GM21367 (cell line): Measurements from ENCODE around the gene ITGA8.

Experiments used
- ATAC-seq: cut with Tn5 transposase; IDR thresholded peaks from one replicate; pipeline ENCODE4 v1.9.1; 2021; ENCODE audit not compliant: unreplicated experiment

ITGA8 gene

DNA sequence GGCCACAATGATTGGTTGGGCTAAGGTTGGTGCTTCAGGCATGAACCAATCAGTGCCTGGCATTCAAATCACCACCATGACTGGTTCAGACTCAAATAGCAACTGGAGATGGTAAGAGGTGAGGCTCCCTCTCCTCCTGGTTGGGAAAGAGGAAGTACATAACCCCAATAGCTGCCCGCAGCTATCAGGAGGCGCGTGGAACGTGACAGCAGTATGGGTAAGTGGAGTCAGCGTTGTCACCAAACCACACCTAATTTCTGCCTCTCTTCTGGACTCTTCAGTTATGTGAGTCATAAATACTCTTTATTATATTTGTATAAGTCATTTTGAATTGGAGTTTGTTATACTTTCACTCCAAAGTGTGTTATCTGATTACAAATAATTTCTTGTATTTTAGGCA is 17.9 kb upstream of the ITGA8 start:
- no peak for ATAC-seq

DNA sequence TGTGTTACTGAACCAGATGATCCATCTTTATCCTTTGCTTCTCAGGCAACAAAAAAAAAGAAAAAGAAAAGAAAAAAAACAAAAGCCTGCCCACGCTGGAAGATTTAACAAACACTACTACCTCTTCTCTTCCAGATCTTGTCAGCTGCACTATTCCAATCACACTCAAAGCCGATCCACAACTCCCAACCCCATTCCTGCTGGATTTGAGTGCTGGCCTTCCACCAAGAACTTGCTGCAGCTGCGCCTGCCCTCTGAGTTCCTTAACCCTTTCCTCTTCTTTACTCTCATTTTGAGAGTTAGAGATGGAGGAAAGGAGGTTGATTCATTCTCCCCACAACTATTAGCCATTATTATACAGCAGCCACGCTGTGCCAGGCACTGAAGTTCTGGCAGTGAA is 16.0 kb upstream of the ITGA8 start:
- no peak for ATAC-seq

- no peak for ATAC-seq
Measured at GRCh38 chr10:15730341-15730740, 10.6 kb upstream of the ITGA8 start.

DNA sequence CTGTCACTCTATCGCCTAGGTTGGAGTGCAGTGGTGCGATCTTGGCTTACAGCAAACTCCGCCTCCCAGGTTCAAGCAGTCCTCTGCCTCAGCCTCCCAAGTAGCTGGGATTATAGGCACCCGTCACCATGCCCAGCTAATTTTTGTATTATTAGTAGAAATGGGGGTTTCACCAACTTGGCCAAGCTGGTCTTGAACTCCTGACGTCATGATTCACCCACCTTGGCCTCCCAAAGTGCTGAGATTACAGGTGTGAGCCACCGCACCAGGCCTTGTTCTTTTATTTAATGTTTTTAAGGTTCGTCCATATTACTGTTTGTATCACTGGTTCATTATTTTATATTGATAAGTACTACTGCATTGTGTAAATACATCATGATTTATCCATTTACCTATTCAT is 10.2 kb upstream of the ITGA8 start:
- no peak for ATAC-seq

DNA sequence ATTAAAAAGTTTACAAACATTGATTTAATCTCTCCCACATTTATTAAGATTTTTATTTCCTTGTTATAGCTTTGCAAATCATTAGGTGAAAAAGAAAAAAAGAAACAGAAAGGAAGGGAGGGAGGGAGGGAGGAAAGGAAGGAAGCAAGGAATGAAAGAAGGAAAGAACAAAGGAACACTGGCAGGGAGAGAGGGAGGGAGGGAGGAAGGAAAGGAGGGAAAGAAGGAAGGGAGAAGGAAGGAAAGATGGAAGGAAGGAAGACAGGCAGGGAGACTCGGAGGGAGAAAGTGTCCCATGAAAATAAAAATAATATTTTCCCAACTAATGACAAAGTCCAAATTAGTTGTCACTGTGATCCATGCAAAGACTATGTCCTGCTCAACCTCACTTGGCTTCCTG is 6.3 kb upstream of the ITGA8 start:
- ATAC-seq: no peak

DNA sequence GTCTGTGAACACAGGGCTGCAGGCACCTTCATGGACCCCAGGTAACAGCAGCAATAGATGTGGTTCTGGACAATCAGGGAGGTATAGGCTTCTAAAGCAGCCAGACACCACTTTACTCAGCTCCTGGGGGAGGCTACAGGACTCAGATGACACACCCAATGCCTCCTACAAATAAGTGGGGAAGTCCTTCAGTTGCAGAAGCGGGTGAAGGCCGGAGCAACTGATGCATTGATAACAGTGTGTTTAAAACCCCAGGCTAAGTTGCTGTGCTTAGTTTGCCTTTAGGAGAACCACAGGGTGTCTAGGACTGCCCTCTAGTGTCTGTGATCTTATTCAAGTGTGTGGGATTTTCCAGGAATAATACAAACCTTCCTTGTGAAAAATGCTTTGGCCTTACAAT is 5.9 kb upstream of the ITGA8 start:
- no peak for ATAC-seq

DNA sequence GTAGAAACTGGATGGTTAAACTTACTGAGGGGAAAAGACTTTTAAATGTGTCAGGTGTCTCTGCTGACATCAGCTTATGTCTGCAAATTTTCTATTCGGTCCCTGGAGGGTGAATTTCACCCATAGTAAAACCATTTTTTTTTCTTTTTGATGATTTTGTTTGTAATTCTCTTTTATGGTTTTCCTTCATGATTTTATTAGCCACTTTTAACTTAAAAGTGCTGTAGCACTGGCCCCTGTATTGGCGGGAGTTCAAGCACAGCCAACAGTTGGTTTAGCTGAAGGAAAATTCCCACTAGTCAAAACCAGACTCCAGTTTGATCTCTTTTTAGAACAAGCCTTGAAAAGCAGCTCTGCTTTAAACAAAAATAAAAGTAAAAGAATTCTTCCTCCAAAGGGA is 5.0 kb upstream of the ITGA8 start:
- no peak for ATAC-seq

- no peak for ATAC-seq
Measured at GRCh38 chr10:15723803-15724202, 4.1 kb upstream of the ITGA8 start.

DNA sequence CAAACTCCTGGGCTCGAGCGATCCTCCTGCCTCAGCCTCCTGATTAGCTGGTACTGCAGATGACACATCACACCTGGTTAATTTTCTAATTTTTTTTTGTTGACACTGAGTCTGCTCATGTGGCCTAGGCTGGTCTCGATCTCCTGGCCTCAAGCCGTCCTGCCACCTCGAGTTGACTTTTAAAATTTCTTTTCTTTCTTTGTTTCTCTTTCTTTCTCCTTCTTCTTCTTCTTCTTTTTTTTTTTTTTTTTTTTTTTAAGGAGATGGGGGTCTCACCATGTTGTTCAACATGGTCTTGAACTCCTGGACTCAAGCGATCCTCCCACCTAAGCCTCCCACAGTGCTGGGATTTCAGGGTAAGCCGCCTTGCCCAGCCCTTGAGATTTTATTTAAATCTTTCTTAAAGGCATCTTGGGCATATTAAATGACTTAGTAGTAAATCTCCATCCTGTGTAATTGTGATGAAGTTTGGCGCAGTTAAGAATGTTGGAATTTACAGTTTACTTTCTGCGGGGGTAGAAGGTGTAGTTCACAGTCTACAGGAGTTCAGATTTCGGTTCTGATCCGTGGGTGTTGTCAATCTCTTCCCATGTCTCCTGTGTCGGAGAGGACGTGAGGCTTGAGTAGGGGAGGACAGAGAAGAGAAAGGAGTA is 1.0 kb upstream of the ITGA8 start:
- ATAC-seq: no peak

DNA sequence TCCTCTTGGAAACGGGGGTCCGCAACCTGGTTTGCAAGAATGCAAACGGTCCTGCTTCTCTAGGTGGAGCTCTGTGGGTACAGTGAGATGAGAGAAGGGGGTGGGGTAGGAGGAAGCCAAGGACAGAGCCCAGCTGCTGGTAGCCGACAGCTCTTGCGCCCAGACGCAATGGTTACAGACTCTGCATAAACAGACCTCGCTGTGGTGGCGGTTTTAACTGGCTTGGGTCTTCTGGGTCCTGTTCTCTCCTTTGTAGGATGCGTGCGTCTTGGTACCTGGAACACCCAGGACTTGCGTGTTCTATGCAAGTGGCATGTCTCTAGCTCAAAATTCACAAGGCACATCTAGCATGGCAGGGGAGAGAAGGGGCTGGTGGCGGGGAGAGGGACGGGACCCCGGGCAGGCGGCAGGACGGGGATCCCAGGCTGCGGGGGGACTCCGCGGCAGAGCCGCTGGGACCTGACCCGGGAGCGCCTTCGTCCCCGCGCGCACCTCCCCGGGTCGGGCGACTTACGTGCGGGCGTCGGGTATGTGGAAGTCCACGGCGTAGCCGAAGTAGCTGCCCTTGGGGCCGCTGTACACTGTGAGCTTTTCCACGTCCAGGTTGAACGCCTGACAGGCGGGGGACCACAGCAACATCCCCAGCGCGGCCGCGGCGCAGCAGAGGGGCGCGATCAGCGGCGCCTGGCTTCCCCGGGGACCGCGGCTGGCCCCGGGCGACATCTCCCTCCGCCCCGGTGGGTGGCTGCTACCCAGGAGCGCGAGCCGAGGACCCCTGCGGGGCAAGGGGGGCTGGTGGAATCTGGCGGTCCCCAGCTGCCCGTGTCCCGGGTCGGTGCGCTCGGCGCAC is 448 bp downstream of the ITGA8 start:
- ATAC-seq: no peak

DNA sequence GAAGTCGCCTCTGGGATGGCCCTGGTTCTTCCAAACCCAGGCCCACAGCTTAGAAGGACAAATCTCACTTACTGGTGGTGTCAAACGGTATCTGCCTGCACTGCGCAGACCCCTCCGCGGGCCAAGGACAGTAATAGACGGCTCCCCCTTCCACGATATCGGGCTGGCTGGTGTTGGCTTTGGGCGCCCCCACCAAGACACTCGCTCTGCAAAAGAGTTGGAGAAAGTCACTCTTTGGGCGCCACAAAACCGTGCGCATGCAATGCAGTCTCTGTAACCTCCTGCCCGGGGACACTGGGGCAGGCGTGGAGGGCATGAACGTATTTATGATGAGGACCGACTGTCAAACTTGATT is 1.1 kb downstream of the ITGA8 start:
- no peak for ATAC-seq

GRCh38 chr10:15715619-15716227 is 4.0 kb downstream of the ITGA8 start:
- ATAC-seq: no peak

GRCh38 chr10:15714847-15715246 is 4.9 kb downstream of the ITGA8 start:
- no peak for ATAC-seq

DNA sequence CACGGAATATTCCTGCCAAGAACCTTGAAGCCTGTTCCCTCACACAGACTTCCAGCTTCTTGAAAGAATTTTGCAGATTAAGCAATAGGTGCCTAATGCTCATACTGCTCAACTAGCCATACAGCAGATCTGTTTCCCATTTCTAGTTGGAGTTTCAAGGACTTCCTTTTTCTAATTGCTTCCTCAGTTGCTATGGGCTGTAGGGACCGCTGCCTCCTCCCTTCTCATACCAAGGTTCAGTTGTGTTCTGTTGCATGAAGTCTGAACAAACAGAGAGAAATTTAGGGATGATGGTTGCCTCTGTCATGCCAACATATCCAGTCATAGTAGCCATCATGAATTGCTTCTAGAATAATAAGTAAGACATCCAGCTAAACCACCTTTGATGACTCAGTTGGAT is 6.8 kb downstream of the ITGA8 start:
- no peak for ATAC-seq

DNA sequence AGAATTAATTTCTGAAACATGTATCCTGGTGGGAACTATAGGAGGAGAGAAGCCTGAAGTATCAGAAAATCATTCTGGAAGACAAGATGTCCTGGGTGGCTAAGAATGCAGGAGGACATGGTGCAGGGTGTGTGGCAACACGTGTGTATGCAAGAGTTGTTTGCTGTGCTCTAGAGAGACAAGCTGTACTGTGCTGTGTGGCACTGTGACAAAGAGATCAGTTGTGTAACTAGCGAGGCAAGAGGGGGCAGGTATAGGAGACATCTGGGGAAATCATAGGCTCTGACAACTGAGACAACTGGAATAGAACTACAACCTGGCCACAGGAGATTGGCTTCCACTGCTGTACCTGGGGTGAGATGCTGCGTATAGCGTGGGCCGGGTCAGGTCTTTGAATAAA is 9.3 kb downstream of the ITGA8 start:
- no peak for ATAC-seq

DNA sequence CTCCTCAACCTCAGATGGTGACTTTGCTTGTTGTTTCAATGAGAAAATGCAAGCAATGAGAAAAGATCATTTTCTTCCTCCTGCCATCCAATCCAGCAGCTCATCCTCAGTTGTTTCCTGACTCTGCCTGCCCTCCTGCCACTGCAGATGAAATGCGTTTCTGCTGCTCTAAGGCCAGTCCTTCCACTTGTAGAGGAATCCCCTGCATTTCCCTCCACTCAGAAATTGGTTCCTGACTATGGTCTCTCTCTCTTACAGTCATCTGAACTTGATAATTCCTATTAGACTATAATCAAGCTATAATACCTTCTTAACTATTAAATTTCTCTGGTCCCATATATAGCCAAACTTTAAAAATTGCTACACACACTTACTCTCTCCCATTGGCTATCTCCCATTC is 14.4 kb downstream of the ITGA8 start:
- no peak for ATAC-seq

DNA sequence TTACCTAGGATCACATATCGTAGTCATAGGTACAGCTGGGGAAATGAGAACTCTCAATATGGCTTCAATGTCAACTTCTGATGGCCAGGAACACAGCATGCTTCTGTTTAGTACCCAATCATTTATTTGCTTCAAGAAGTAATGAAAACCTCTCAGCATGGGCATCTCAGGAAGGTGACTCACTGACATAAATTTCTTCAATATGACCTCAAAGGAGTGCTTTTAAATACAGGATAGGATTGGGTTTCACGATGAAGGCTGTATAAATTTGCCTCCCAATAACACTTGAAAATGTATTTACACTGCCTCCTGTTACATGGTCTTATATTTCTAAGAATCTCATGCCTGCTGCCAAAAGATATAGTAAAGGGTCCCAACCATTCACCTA is 15.1 kb downstream of the ITGA8 start:
- ATAC-seq: no peak

- ATAC-seq: no peak
Measured at GRCh38 chr10:15703944-15704580, 15.7 kb downstream of the ITGA8 start.

GRCh38 chr10:15703151-15703880 is 16.4 kb downstream of the ITGA8 start:
- ATAC-seq: no peak

- no peak for ATAC-seq
Measured at GRCh38 chr10:15700078-15700674, 19.5 kb downstream of the ITGA8 start.

- ATAC-seq: no peak
Measured at GRCh38 chr10:15695852-15696251, 23.9 kb downstream of the ITGA8 start.
